H1 (cell line): ENCODE results near the gene SYN1. TPM values are rescaled to one million over a fixed set of nuclear protein-coding genes. Genes with fewer than 3 reads are reported as not detected.

ENCODE experiments used
- CTCF ChIA-PET: fragments of 300-600 bp; sonication (Branson Sonifier 250); formaldehyde crosslinking; loops from one replicate; lab custom pipeline; 2021; ENCODE audit not compliant: partially characterized antibody; lab: Charles Lee
- POLR2A ChIA-PET: fragments of 300-600 bp; sonication (Branson Sonifier 250); formaldehyde crosslinking; loops from one replicate; lab custom pipeline; 2021; ENCODE audit warnings: inconsistent platforms; ENCODE audit not compliant: partially characterized antibody; lab: Charles Lee
- DNase-seq, 2 experiments: peaks; one replicate each; pipeline versions ENCODE4 v3.0.0 to v3.0.0-alpha.2; 2010 to 2022; ENCODE audit warnings: low spot score in 2 of 2, low read depth in 1 of 2, mixed read lengths in 1 of 2
- FAIRE-seq: peaks from 2 replicates; lab custom pipeline; 2011; peaks lifted over from hg19 to GRCh38; lab: Jason Lieb, UNC
- H2AFZ ChIP-seq: 2 replicates; pipeline ENCODE4 v1.8.1; 2012; ENCODE audit warnings: low read length, inconsistent platforms
- H2AK5ac ChIP-seq: 2 replicates; pipeline ENCODE4 v1.6.1; 2013; ENCODE audit warnings: low read depth, low read length
- H2BK120ac ChIP-seq: replicated peaks from 2 replicates; pipeline ENCODE3; 2013; ENCODE audit warnings: low read depth, low read length, inconsistent platforms
- H2BK12ac ChIP-seq: 2 replicates; pipeline ENCODE4 v1.6.1; 2013; ENCODE audit warnings: low read depth, low read length
- H2BK15ac ChIP-seq: 2 replicates; pipeline ENCODE4 v1.6.1; 2013; ENCODE audit warnings: low read length
- H2BK20ac ChIP-seq: 2 replicates; pipeline ENCODE4 v1.6.1; 2013; ENCODE audit warnings: low read length
- H2BK5ac ChIP-seq: 2 replicates; pipeline ENCODE4 v1.6.1; 2013; ENCODE audit warnings: low read depth, low read length
- H3K14ac ChIP-seq: 2 replicates; pipeline ENCODE4 v1.6.1; 2013; ENCODE audit warnings: inconsistent platforms; ENCODE audit not compliant: insufficient read length
- H3K18ac ChIP-seq: 2 replicates; pipeline ENCODE4 v1.6.1; 2013; ENCODE audit warnings: low read length; ENCODE audit errors: extremely low read depth
- H3K23ac ChIP-seq: 2 replicates; pipeline ENCODE4 v1.6.1; 2013; ENCODE audit warnings: inconsistent platforms; ENCODE audit not compliant: insufficient read length
- H3K23me2 ChIP-seq: 2 replicates; pipeline ENCODE4 v1.6.1; 2013; ENCODE audit warnings: low read depth, low read length
- H3K27ac ChIP-seq: 2 replicates; pipeline ENCODE4 v1.6.1; 2011; ENCODE audit warnings: low read depth, low read length, inconsistent platforms
- H3K27me3 ChIP-seq, 4 experiments: replicated peaks in 1 of 4; 1 replicate in 1 of 4; 2 replicates in 3 of 4; pipeline versions ENCODE4 v1.6.1 to v1.8.1; 2011 to 2013; ENCODE audit warnings: low read length in 3 of 4, mild to moderate bottlenecking in 3 of 4, inconsistent platforms in 2 of 4, mixed read lengths in 2 of 4, moderate library complexity in 1 of 4; ENCODE audit not compliant: control insufficient read depth in 3 of 4, insufficient read depth in 3 of 4; ENCODE audit errors: extremely low read depth in 1 of 4
- H3K36me3 ChIP-seq, 4 experiments: 2 replicates each; pipeline versions ENCODE4 v1.6.1 to v1.8.1; 2011 to 2013; ENCODE audit warnings: mild to moderate bottlenecking in 4 of 4, low read length in 3 of 4, moderate library complexity in 2 of 4, control low read depth in 1 of 4, inconsistent platforms in 1 of 4; ENCODE audit not compliant: insufficient read depth in 4 of 4, control insufficient read depth in 2 of 4
- H3K4ac ChIP-seq: replicated peaks from 2 replicates; pipeline ENCODE3; 2013; ENCODE audit warnings: low read length, low read depth, mixed read lengths, inconsistent platforms; ENCODE audit not compliant: insufficient read length
- H3K4me1 ChIP-seq, 4 experiments: replicated peaks in 1 of 4; 1 replicate in 1 of 4; 2 replicates in 3 of 4; pipeline versions ENCODE4 v1.6.1 to v1.8.1; 2011 to 2013; ENCODE audit warnings: low read length in 3 of 4, inconsistent platforms in 2 of 4, mixed read lengths in 1 of 4; ENCODE audit not compliant: insufficient read depth in 4 of 4, control insufficient read depth in 3 of 4
- H3K4me2 ChIP-seq, 2 experiments: 2 replicates each; pipeline versions ENCODE4 v1.6.1 to v1.8.1; 2011 to 2013; ENCODE audit warnings: low read depth in 2 of 2, low read length in 2 of 2, control low read depth in 1 of 2, inconsistent platforms in 1 of 2, mild to moderate bottlenecking in 1 of 2; ENCODE audit not compliant: insufficient read depth in 1 of 2
- H3K4me3 ChIP-seq, 4 experiments: fragments of 200-600, 300-600 bp in 1 of 4; sonication (generic), shearing (Covaris generic), sonication (Bioruptor Twin) in 1 of 4; 2 replicates each; pipeline versions ENCODE4 v1.5.1 to v1.8.1; 2011 to 2016; ENCODE audit warnings: low read length in 4 of 4, low read depth in 3 of 4, control low read depth in 2 of 4, inconsistent platforms in 2 of 4, mild to moderate bottlenecking in 2 of 4, mixed read lengths in 1 of 4, moderate library complexity in 1 of 4; ENCODE audit not compliant: insufficient read depth in 2 of 4; ENCODE audit errors: extremely low read depth in 1 of 4
- H3K56ac ChIP-seq: replicated peaks from 2 replicates; pipeline ENCODE3; 2013; ENCODE audit warnings: low read depth, mild to moderate bottlenecking, mixed read lengths, low read length, inconsistent platforms; ENCODE audit not compliant: insufficient read length
- H3K79me1 ChIP-seq: 2 replicates; pipeline ENCODE4 v1.6.1; 2013; ENCODE audit warnings: low read depth, low read length, control low read depth
- H3K79me2 ChIP-seq, 2 experiments: 2 replicates each; pipeline versions ENCODE4 v1.6.1 to v1.8.1; 2012 to 2013; ENCODE audit warnings: low read length in 2 of 2, mild to moderate bottlenecking in 2 of 2, inconsistent platforms in 1 of 2; ENCODE audit not compliant: insufficient read depth in 2 of 2, control insufficient read depth in 1 of 2
- H3K9ac ChIP-seq, 4 experiments: replicated peaks in 1 of 4; 1 replicate in 1 of 4; 2 replicates in 3 of 4; pipeline versions ENCODE4 v1.6.1 to v1.8.1; 2011 to 2013; ENCODE audit warnings: low read depth in 3 of 4, low read length in 3 of 4, control low read depth in 2 of 4, mild to moderate bottlenecking in 2 of 4, moderate library complexity in 2 of 4, inconsistent platforms in 1 of 4; ENCODE audit errors: extremely low read depth in 1 of 4
- H3K9me3 ChIP-seq, 2 experiments: 2 replicates each; pipeline versions ENCODE4 v1.6.1 to v1.8.1; 2012 to 2013; ENCODE audit warnings: mild to moderate bottlenecking in 2 of 2, moderate library complexity in 2 of 2, control low read depth in 1 of 2, inconsistent platforms in 1 of 2, low read depth in 1 of 2, low read length in 1 of 2, mixed read lengths in 1 of 2; ENCODE audit not compliant: insufficient read depth in 2 of 2
- H4K20me1 ChIP-seq, 2 experiments: replicated peaks in 1 of 2; 2 replicates each; pipeline versions ENCODE3 to v1.8.1; 2011 to 2013; ENCODE audit warnings: inconsistent platforms in 2 of 2, low read length in 2 of 2, mild to moderate bottlenecking in 1 of 2; ENCODE audit not compliant: insufficient read depth in 2 of 2, control insufficient read depth in 1 of 2
- H4K5ac ChIP-seq: 2 replicates; pipeline ENCODE4 v1.6.1; 2013; ENCODE audit warnings: low read length, low read depth, mixed read lengths, inconsistent platforms; ENCODE audit not compliant: insufficient read length
- H4K8ac ChIP-seq: 2 replicates; pipeline ENCODE4 v1.8.0; 2013; ENCODE audit warnings: mild to moderate bottlenecking, moderate library complexity, low read length, inconsistent platforms; ENCODE audit not compliant: insufficient read depth; ENCODE audit errors: extremely low read depth
- H4K91ac ChIP-seq: replicated peaks from 2 replicates; pipeline ENCODE3; 2013; ENCODE audit warnings: low read length, mixed read lengths, inconsistent platforms; ENCODE audit not compliant: insufficient read length
- BCL11A ChIP-seq, 2 experiments: IDR thresholded peaks; one replicate each; pipeline ENCODE4 v1.6.1; 2011; ENCODE audit warnings: low read depth in 2 of 2, low read length in 2 of 2, mild to moderate bottlenecking in 2 of 2
- BRCA1 ChIP-seq: IDR thresholded peaks from 2 replicates; pipeline ENCODE4 v1.6.1; 2012; ENCODE audit warnings: low read depth, low read length, improper control_type of control experiment
- CHD2 ChIP-seq: IDR thresholded peaks from 2 replicates; pipeline ENCODE4 v1.6.1; 2012; ENCODE audit warnings: low read length, improper control_type of control experiment
- E2F6 ChIP-seq: IDR thresholded peaks from 2 replicates; pipeline ENCODE4 v1.6.1; 2012; ENCODE audit warnings: inconsistent platforms
- FOSL1 ChIP-seq: IDR thresholded peaks from 2 replicates; pipeline ENCODE4 v1.6.1; 2011; ENCODE audit warnings: mild to moderate bottlenecking, low read depth, low read length, moderate library complexity; ENCODE audit not compliant: insufficient read depth
- JUND ChIP-seq: IDR thresholded peaks from 2 replicates; pipeline ENCODE4 v1.6.1; 2011; ENCODE audit warnings: mild to moderate bottlenecking, improper control_type of control experiment, low read length
- KDM1A ChIP-seq: fragments of 200-600, 300-600 bp; sonication (generic); IDR thresholded peaks from 2 replicates; pipeline ENCODE4 v1.7.1; 2016; ENCODE audit warnings: mild to moderate bottlenecking, low read length, borderline replicate concordance
- KDM4A ChIP-seq: IDR thresholded peaks from one replicate; pipeline ENCODE4 v1.7.1; 2012; ENCODE audit warnings: low read depth, mild to moderate bottlenecking, moderate library complexity, low read length, inconsistent platforms; ENCODE audit not compliant: severe bottlenecking
- NANOG ChIP-seq: IDR thresholded peaks from 2 replicates; pipeline ENCODE4 v1.6.1; 2011; ENCODE audit warnings: low read length, low read depth, mild to moderate bottlenecking, inconsistent platforms; ENCODE audit not compliant: insufficient read depth, poor library complexity, severe bottlenecking
- POLR2AphosphoS5 ChIP-seq: IDR thresholded peaks from 2 replicates; pipeline ENCODE4 v1.6.1; 2011; ENCODE audit warnings: low read depth, low read length
- RXRA ChIP-seq: IDR thresholded peaks from 2 replicates; pipeline ENCODE4 v1.6.1; 2011; ENCODE audit warnings: low read depth, mild to moderate bottlenecking, low read length, moderate library complexity; ENCODE audit not compliant: insufficient read depth
- SRF ChIP-seq: IDR thresholded peaks from 2 replicates; pipeline ENCODE4 v1.6.1; 2011; ENCODE audit warnings: mild to moderate bottlenecking, low read depth, low read length, moderate library complexity
- ZNF274 ChIP-seq: IDR thresholded peaks from 2 replicates; pipeline ENCODE4 v1.7.0; 2012; ENCODE audit warnings: low read length, borderline replicate concordance; ENCODE audit errors: extremely low read depth
- WGBS, 2 experiments: shearing (Covaris generic) in 1 of 2; methylation state at CpG; one replicate each; pipeline versions ENCODE4 v1.1.6 to v1.1.7; 2013 to 2015; ENCODE audit warnings: low lambda C conversion rate in 2 of 2, mixed read lengths in 2 of 2, inconsistent platforms in 1 of 2, low coverage in 1 of 2, missing lambda C conversion rate in 1 of 2; ENCODE audit not compliant: insufficient replicate concordance in 2 of 2, insufficient coverage in 1 of 2, insufficient read length in 1 of 2; ENCODE audit errors: extremely low coverage in 1 of 2, missing lambda C conversion rate in 1 of 2; 5-methylcytosine and 5-hydroxymethylcytosine counted together
- polyA plus RNA-seq, 7 experiments: library from polyadenylated mRNA; depleted of rRNA in 3 of 7; stranded (reverse) in 5 of 7; unstranded in 2 of 7; fragments of >200 nt in 5 of 7; fragments of 200-250 nt in 2 of 7; gene quantifications; 1 replicate in 5 of 7; 2 replicates in 1 of 7; 4 replicates in 1 of 7; pipeline versions ENCODE4 v1.2.1 to v1.2.3, GENCODE V29; 2011 to 2013; ENCODE audit warnings: missing spikeins in 2 of 7, mixed read lengths in 2 of 7
- total RNA-seq: library from RNA; stranded (reverse); fragmentation: NEBNext Ultra II Directional; extraction: Animal tissue kit (Norgen Biotek cat#: 25700); gene quantifications from 2 replicates; pipeline ENCODE4 v1.2.1, GENCODE V29; 2021

The SYN1 gene
- total and polyA plus RNA-seq, 2 of the 8 experiments (the other 6 are each of a cell fraction or from before 2014, with no cell fraction given), result 2.1 to 14.1 TPM

GRCh38 chrX:47558436-47558835 lies 61.2 kb downstream of the SYN1 start:
- no peak overlapping the region for H2AFZ ChIP-seq
- FAIRE-seq (no peak), DNase-seq (no peak)
- H4K5ac ChIP-seq, result no peak overlapping the region
- H3K9ac ChIP-seq, result no peak overlapping the region
- H3K36me3 ChIP-seq, result peaks cover 2 to 6% (median 6%) of the 10 kb centered on the region in 4 experiments; a peak in 6 of 8 replicates
- POLR2A ChIA-PET, result interaction anchor here (1.9 kb wide), 1 partner anchor 15 kb away, joined by 5 read pairs; no protein-coding TSS in a partner anchor
- H3K27me3 ChIP-seq, result no peaks in the 10 kb centered on the region
- H3K23ac ChIP-seq, result no peak overlapping the region
- H3K14ac ChIP-seq, result no peak overlapping the region
- H2AK5ac ChIP-seq, result no peak overlapping the region
- H2BK20ac ChIP-seq, result no peak overlapping the region
- WGBS, 2 experiments, result 87% methylated on average over 3 of the region's 3 CpGs; no CpG with 5 or more reads in 1 of the 2 experiments
- no peak overlapping the region for H3K4ac ChIP-seq
- H3K79me2 ChIP-seq, result peaks cover 0 to 7% of the 10 kb centered on the region in 2 experiments; a peak in 1 of 4 replicates
- H3K4me2 ChIP-seq, result no peak overlapping the region
- no peak overlapping the region for H3K56ac ChIP-seq
- H3K79me1 ChIP-seq, result no peaks in the 10 kb centered on the region
- no peaks in the 10 kb centered on the region for H3K9me3 ChIP-seq
- no peak overlapping the region for H3K27ac ChIP-seq
- no peak overlapping the region for H2BK15ac ChIP-seq
- H3K4me1 ChIP-seq, result no peaks in the 10 kb centered on the region
- H4K8ac ChIP-seq, result no peak overlapping the region
- H4K91ac ChIP-seq, result no peak overlapping the region
- no peak overlapping the region for H2BK5ac ChIP-seq
- peaks cover 0 to 2% of the 10 kb centered on the region in 2 experiments for H4K20me1 ChIP-seq
- H3K4me3 ChIP-seq, result no peak overlapping the region
- no peak overlapping the region for H3K18ac ChIP-seq
- H3K23me2 ChIP-seq, result peaks cover 5% of the 10 kb centered on the region
- CTCF ChIA-PET, result interaction anchor here (0.9 kb wide), 2 partner anchors 20 to 87 kb away, joined by 3 to 4 read pairs; no protein-coding TSS in a partner anchor
- H2BK120ac ChIP-seq, result no peak overlapping the region
- H2BK12ac ChIP-seq, result no peak overlapping the region
- TF ChIP-seq CHD2 (no peak), BCL11A (IDR thresholded peaks at IDR 0.05; ENCODE audit: low read depth in 2 of 2, low read length in 2 of 2) (no peak), JUND (no peak), KDM1A (no peak), E2F6 (no peak), POLR2AphosphoS5 (no peak), RXRA (no peak), BRCA1 (no peak), KDM4A (no peak), ZNF274 (no peak), SRF (no peak), FOSL1 (no peak), NANOG (no peak)
